DMS79 treated with DMSO at 0.1 percent for 48 hours (cell line): ENCODE measurements around the gene CPB2.

Source experiments
- DNase-seq: peaks from one replicate; lab custom pipeline; 2025; lab: John Stamatoyannopoulos, UW

The CPB2 gene

GRCh38 chr13:46050771-46051170 lies 54.1 kb downstream of the CPB2 start:
- no peak for DNase-seq

GRCh38 chr13:46045424-46045823 lies 59.4 kb downstream of the CPB2 start:
- DNase-seq: no peak

GRCh38 chr13:46043647-46044046 lies 61.2 kb downstream of the CPB2 start:
- no peak for DNase-seq

- DNase-seq: no peak
Measured at GRCh38 chr13:46041419-46041839, 63.4 kb downstream of the CPB2 start.

GRCh38 chr13:46040763-46041162 lies 64.1 kb downstream of the CPB2 start:
- DNase-seq: no peak

GRCh38 chr13:46039411-46040182 lies 65.2 kb downstream of the CPB2 start:
- no peak for DNase-seq

GRCh38 chr13:46038296-46038695 lies 66.5 kb downstream of the CPB2 start:
- DNase-seq: no peak

GRCh38 chr13:46035066-46035465 lies 69.8 kb downstream of the CPB2 start:
- no peak for DNase-seq

GRCh38 chr13:46032341-46032740 lies 72.5 kb downstream of the CPB2 start:
- DNase-seq: no peak

GRCh38 chr13:46031581-46032263 lies 73.1 kb downstream of the CPB2 start:
- no peak for DNase-seq

GRCh38 chr13:46025157-46025556 lies 79.7 kb downstream of the CPB2 start:
- no peak for DNase-seq

- no peak for DNase-seq
Measured at GRCh38 chr13:46022481-46022880, 82.4 kb downstream of the CPB2 start.

- no peak for DNase-seq
Measured at GRCh38 chr13:46016216-46016615, 88.6 kb downstream of the CPB2 start.

GRCh38 chr13:46015366-46015765 lies 89.5 kb downstream of the CPB2 start:
- no peak for DNase-seq

- DNase-seq: no peak
Measured at GRCh38 chr13:46012404-46012803, 92.4 kb downstream of the CPB2 start.

GRCh38 chr13:46010148-46010547 lies 94.7 kb downstream of the CPB2 start:
- DNase-seq: no peak

- peak; percentile 58 for DNase-seq
Measured at GRCh38 chr13:46008631-46009030, 96.2 kb downstream of the CPB2 start.

- no peak for DNase-seq
Measured at GRCh38 chr13:46006688-46007452, 98.0 kb downstream of the CPB2 start.

- DNase-seq: no peak
Measured at GRCh38 chr13:46004491-46004890, 100.3 kb downstream of the CPB2 start.
